Loucy (cell line): ENCODE measurements around the gene DIP2B.

ENCODE experiments used
- EZH2phosphoT487 ChIP-seq: fragments of 200-600 bp; IDR thresholded peaks from 2 replicates; pipeline ENCODE4 v1.6.1; 2018; ENCODE audit warnings: antibody characterized with exemption, mild to moderate bottlenecking, moderate library complexity, borderline replicate concordance
- TF ChIP-seq, protein P1 (sequence below): fragments of 200-600 bp; sonication (generic); conservative IDR thresholded peaks from 2 replicates; pipeline ENCODE4 v1.5.1; 2014; ENCODE audit warnings: mild to moderate bottlenecking, antibody characterized with exemption, low read length

- TF ChIP-seq, protein P1, sequence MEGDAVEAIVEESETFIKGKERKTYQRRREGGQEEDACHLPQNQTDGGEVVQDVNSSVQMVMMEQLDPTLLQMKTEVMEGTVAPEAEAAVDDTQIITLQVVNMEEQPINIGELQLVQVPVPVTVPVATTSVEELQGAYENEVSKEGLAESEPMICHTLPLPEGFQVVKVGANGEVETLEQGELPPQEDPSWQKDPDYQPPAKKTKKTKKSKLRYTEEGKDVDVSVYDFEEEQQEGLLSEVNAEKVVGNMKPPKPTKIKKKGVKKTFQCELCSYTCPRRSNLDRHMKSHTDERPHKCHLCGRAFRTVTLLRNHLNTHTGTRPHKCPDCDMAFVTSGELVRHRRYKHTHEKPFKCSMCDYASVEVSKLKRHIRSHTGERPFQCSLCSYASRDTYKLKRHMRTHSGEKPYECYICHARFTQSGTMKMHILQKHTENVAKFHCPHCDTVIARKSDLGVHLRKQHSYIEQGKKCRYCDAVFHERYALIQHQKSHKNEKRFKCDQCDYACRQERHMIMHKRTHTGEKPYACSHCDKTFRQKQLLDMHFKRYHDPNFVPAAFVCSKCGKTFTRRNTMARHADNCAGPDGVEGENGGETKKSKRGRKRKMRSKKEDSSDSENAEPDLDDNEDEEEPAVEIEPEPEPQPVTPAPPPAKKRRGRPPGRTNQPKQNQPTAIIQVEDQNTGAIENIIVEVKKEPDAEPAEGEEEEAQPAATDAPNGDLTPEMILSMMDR = no peak
- TF ChIP-seq EZH2phosphoT487 = no peak
These were observed 52.6 kb downstream of the DIP2B start for GRCh38 chr12:50557421-50557820.
